Skeletal muscle cell (primary cell): ENCODE measurements around the gene ANO7.

Experiments
- DNase-seq: peaks from one replicate; pipeline ENCODE4 v3.0.0-alpha.2; 2010; ENCODE audit warnings: low read depth
- H3K4me3 ChIP-seq: 2 replicates; pipeline ENCODE4 v1.5.1; 2011; ENCODE audit warnings: low read depth, mild to moderate bottlenecking, control low read depth, low read length, moderate library complexity

Gene ANO7

DNA sequence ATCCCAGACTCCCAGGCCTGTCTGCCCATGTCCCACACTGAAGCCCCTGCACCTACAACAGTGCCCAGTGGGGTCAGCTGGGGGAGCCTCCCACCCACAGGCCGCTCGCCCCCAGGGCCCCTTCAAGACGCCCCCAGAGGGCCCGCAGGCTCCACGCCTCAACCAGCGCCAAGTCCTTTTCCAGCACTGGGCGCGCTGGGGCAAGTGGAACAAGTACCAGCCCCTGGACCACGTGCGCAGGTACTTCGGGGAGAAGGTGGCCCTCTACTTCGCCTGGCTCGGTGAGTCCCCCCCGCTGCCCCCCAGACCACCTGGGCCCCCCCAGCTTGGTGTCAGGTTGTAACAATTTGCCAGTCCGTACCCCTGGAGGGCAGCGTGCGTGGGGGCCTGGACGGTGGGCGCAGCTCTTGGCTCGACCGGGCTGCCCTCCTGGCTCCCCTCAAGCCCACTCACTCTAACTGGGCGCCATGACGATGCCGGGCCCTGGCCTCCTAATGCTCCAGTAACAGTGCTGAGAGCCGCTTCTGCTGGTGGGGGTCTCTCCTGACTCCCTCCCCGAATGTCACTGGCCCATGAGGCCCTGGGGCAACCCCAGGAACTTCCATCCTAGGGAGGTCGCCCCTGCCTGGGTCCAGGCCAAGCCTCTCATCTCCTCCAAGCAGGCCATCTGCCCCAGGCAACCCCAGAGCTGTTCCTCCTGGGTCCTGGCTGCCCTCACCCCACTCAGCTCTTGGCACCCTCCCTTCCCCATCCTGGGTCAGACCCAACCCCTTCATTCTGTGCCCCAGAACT lies 14.9 kb downstream of the ANO7 start:
- H3K4me3 ChIP-seq, result no peak overlapping the region
- DNase-seq, result no peak

DNA sequence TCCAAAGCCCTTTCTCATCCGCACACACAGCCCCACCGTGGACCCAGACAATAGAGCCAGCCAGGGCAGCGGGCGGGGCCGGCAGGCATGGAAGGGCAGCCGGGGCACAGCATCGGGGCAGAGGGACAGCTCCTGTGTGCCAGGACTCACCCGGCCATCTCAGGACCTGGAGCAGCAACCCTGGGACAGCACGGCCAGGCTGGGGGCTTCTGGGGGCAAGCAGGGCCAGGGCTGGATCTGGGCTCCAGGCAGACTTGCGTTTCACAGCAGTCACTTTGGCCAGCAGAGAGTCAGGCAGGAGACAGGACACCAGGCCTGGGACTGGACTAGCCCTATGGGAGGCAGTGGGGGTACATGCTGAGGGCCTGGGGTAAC lies 15.5 kb downstream of the ANO7 start:
- DNase-seq, result no peak

DNA sequence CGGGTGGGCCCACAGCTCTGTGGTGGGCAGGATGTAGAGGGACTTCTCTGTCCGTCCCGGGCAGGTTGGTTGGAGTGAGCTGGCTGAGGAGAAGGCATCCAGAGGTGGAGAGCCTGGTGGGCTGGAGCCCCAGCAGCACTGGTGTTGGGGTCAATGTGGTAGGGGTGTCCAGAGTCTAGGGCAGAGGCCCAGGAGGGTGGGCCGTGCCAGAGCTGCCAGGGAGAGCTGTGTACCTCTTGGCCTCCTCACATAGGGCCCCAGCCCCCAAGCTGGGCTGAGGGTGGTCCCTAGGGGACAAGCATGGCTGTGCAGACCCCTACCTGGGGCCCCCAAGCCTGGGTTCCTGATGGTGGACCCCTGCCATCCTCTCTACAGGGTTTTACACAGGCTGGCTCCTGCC lies 16.0 kb downstream of the ANO7 start:
- no peak overlapping the region for H3K4me3 ChIP-seq
- no peak for DNase-seq

More for the DNA sequence above, 15.5 kb downstream of the ANO7 start:
- no peak overlapping the region for H3K4me3 ChIP-seq

DNA sequence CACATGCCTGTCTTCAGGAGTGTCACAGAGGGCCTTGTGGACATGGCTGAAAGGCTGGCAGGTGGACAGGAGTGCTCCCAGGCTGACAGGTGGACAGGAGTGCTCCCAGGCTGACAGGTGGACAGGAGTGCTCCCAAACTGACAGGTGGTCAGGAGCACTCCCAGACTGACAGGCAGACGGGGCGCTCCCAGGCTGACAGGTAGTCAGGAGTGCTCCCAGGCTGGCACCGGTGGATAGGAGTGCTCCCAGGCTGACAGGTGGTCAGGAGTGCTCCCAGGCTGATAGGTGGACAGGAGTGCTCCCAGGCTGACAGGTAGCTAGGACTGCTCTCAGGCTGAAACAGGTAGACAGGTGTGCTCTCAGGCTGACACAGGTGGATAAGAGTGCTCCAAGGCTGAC lies 16.6 kb downstream of the ANO7 start:
- H3K4me3 ChIP-seq, result no peak overlapping the region
- DNase-seq, result no peak

DNA sequence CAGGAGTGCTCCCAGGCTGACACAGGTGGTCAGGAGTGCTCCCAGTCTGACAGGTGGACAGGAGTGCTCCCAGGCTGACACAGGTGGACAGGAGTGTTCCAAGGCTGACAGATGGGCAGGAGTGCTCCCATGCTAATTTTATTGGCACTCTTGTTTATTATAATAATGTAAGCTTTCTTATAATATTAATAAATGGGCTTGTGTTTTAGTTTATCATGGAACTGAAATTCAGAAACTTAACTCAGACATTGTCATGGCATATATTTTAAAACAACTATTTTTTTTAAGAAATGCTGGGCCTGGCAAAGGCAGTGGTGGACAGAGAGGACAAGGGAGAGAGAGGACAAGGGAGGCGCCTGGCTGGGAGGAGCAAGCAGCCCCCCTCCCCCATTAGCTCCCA lies 18.7 kb downstream of the ANO7 start:
- no peak for DNase-seq
- no peak overlapping the region for H3K4me3 ChIP-seq

DNA sequence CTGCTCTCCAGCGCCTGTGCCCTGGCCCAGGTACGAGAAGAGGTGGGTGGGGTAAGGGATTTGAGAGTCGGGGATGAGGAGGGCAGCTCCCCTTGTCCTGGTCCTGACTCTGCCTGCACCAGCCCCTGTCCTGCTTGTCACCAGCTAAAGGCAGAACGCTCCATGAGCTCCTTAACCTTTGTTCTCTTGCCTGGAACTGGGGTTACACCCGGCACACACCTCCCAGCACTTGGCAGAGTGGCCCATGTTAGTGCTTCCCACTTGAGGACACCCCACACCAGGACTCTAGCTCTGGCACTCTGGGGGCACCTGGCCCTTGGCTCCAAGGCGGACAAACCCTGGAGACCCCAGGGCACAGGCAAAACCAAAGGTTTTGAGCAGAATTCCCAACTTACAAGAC lies 19.2 kb downstream of the ANO7 start:
- no peak overlapping the region for H3K4me3 ChIP-seq
- DNase-seq, result no peak

DNA sequence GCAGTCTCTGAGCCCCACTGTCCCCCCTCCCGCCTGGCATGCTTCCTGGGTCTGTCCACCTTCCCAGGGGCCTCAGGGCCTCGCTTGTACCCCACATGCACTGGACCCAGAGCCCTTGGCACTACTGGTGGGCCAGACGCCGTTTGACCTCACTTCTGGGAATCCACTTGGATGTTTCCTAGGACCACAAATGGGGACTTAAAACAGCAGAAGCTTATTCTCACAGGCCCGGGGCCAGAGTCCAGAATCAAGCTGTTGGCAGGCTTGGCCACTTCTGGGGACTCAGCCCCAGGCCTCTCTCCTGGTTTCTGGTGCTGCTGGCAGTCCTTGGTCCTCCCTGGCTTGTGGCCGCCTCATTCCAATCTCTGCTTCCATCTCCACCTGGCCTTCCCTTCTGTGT lies 19.6 kb downstream of the ANO7 start:
- DNase-seq, result no peak
- H3K4me3 ChIP-seq, result no peak overlapping the region

DNA sequence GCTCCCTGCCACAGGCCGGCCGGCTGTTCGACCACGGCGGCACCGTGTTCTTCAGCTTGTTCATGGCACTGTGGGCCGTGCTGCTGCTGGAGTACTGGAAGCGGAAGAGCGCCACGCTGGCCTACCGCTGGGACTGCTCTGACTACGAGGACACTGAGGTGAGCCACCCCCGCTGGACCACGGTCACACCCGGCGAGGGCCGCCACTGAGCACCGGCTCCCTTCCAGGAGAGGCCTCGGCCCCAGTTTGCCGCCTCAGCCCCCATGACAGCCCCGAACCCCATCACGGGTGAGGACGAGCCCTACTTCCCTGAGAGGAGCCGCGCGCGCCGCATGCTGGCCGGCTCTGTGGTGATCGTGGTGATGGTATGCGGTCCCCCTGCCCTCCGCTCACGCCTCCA lies 20.8 kb downstream of the ANO7 start:
- H3K4me3 ChIP-seq, result no peak overlapping the region
- DNase-seq, result no peak

DNA sequence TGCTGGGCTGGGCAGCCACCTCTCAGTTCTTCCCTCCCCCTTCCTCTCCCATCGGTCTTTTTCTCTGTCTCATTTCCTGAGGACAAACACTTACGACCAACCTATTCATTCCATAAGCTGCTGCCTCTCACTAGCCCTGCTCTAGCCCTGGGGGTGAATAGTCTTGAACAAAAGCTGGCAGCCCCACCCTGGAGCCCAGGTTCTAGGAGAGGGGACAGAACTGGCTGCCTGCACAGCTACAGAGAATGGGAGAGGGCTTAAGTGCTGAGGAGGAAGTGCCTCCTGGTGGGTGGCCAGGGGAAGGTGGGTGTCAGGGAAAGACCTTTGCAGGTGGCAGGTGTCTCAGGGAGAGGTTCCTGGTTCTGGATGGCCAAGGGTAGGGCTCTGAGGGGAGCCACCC lies 22.8 kb downstream of the ANO7 start:
- no peak overlapping the region for H3K4me3 ChIP-seq
- DNase-seq, result no peak

DNA sequence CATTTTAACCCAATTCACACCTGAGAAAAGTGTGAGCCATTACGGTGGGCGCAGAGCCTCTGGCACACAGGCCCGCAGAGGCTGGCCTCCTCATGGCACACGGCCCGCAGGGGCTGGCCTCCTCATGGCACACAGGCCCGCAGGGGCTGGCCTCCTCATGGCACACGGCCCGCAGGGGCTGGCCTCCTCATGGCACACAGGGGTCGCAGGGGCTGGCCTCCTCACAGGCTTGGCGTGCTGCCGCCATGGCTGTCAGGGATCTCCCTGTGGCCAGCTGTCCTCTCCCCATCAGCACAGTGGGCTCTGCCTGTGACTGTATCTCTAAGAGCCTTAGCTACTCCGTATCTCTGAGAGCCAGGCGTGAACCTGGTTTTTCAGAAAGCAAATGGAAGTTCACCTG lies 24.6 kb downstream of the ANO7 start:
- no peak overlapping the region for H3K4me3 ChIP-seq
- no peak for DNase-seq

DNA sequence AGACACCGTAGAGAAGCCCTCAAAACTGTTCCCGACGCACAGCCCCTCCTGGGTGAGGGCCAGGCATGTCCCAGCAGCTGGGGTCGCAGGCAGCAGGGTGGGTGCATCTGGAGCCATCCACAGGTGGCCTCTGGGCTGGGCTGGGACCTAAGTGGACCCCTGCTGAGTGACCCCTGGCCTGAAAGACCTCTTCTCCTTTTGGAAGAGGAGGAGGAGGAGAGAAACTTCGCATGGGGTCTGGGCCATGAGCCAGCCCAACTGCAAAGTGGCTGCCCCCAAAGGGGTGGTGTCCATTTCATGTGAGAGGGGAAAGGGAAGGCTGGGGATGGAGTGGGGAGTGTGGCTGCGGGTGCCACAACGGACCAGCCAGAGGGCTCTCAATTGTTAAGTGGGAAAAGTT lies 25.1 kb downstream of the ANO7 start:
- no peak for DNase-seq
- H3K4me3 ChIP-seq, result no peak overlapping the region

DNA sequence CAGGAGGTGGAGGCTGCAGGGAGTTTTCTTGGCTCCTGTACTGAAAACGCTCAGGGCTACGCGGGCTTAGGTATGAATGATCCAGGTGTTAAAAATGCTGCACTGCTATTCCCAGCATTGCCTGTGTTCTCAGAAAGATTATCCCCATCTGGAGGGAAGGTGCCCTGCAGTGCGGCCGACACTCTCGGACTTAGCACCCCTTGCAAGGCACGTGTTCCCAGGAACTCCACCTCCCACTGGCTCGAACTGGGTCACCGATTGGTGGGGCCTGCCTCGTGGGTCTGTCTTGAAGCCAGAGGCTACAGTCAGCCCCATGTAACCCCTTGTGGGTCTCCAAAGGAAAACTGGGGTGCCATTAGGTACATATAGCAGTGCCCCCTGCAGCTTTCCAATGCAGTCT lies 25.7 kb downstream of the ANO7 start:
- H3K4me3 ChIP-seq, result no peak overlapping the region
- no peak for DNase-seq

DNA sequence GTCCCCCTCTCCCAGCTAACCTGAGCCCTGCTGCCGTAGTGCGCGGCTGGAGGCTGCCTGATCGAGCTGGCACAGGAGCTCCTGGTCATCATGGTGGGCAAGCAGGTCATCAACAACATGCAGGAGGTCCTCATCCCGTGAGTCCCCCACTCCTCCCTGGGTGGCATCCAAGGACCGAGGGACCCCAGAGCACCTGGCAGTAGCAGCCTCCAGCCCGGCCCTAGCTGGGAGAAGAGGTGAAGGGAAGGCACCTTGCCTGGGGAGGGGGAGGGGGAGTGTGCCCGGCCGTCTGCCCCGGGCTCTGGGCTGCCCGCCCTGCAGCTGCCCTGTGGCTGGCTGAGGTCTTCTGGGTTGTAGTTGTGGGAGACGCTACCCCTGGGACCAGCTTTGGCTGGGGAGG lies 26.3 kb downstream of the ANO7 start:
- no peak overlapping the region for H3K4me3 ChIP-seq
- DNase-seq, result no peak

DNA sequence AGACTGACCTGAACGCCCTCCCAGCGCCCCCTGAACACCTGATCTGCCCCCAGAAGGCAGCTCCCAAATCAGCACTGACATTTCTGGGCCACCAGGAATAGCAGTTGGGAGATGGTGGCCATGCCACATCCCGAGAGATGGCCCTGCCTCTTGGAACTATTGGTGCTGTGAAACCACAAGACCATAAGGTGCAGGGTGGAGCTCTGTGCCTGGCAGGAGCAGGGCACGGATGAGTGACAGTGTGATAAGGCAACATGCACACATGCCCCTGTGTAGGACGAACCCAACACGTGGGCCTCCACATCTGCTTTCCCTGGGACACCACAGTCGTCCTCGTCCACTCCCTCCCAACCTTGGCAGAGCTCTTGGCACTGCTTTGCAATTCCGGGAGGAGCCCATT lies 26.9 kb downstream of the ANO7 start:
- no peak for DNase-seq
- no peak overlapping the region for H3K4me3 ChIP-seq

DNA sequence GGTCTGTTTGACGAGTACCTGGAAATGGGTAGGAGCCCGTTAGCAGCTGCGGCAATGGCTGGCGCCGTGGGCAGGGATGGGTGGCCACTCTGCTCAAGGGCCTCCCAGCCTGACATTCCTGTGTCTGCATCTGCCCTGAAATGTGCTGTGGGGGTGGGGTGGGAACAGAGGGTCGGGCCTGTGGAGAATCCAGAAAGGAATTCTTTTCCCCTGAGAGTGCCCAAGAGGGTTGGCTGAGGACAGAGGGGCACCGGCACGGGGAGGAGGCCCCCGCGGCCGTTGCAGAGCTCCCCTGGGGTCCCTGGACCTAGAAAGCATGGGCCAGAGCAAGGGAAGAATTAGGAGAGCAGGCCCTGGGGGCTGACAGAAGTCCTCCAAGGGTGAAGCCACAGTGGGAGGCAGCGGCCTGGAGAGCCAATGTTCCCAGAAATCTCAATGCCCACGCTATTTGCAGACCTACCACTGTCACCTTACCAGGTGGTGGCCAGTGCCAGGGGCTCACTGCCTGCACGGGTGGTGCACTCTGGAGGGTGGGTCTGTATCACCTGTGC lies 27.8 kb downstream of the ANO7 start:
- DNase-seq, result no peak

DNA sequence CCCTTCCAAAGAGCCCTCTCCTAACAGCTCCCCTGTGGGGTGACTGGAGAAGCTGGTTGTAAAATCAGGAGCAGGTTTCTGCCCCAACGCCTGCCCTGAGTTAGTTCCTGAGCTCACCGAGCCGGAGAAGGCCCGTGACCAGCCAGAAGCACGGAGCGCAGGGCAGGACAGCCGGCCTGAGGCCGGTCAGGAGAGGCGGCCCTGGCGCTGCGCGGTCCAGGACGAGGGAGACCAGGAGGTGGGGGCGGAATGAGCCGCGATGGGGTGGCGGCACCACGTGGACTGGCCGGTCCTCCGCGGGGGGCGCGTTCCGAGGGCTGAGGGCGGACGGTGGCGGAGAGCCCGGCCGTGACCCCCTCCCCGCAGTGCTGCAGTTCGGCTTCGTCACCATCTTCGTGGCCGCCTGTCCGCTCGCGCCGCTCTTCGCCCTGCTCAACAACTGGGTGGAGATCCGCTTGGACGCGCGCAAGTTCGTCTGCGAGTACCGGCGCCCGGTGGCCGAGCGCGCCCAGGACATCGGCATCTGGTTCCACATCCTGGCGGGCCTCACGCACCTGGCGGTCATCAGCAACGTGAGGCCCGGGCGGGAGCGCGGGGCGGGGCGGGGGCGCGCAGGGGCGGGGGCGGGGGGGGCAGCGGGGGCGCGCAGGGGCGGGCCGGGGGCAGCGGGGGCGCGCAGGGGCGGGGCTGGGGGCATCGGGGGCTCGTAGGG lies 29.0 kb downstream of the ANO7 start:
- peak; percentile 40 for DNase-seq

More for the DNA sequence above, 27.8 kb downstream of the ANO7 start:
- H3K4me3 ChIP-seq, result no peak overlapping the region

DNA sequence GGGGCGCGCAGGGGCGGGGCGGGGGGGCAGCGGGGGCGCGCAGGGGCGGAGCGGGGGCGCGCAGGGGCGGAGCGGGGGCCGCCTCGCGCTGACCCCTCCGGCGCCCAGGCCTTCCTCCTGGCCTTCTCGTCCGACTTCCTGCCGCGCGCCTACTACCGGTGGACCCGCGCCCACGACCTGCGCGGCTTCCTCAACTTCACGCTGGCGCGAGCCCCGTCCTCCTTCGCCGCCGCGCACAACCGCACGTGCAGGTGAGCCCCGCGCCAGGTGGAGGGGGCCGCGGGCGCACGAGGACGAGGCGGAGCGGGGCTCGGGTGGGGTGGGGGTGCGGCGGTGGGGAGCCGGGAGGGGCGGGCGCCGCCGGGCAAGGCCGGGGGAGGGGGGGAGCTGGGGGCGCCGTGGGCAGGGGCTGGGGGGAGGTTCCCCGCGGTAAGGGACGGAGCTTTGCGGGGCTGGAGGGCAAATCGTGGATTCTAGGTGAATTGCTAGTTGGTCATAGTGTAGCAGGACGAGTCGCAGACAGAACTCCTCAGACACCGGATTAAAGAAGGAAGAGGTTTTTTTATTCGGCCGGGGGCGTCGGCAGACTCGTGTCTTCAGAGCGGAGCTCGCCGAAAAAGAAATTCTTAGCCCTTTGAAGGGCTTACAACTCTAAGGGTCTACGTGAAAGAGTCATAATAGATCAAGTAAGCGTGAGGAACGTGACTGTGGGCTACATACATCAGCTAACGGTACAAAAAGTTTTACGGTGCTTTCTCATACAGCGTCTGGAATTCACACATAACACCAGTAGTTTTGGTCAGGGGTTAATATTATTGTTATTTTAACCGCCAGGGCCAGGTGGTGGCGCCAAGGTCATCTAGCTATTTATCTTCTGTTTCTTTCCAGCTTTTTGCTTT lies 29.9 kb downstream of the ANO7 start:
- peak overlapping the region; percentile 59 for H3K4me3 ChIP-seq
- DNase-seq, result no peak

More for the DNA sequence above, 29.0 kb downstream of the ANO7 start:
- H3K4me3 ChIP-seq, result peak overlapping the region; percentile 42

DNA sequence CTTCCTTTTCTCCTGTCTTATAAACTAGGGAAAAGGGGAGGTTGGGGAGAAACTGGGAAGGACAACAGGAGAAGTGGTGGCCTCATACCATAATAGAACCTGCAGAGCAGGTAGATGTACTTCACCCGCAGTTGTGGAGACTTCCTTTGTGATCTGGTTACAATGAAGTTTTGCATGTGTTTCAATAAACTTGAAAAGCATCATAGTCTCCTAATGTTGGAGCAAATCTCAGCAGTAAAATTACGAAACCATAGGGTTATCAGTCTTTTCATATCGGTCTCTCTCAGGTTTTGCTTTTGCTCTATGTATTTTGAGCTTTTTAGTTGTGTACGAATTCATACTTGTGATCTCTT lies 30.5 kb downstream of the ANO7 start:
- DNase-seq, result no peak
- H3K4me3 ChIP-seq, result peak overlapping the region; percentile 59

DNA sequence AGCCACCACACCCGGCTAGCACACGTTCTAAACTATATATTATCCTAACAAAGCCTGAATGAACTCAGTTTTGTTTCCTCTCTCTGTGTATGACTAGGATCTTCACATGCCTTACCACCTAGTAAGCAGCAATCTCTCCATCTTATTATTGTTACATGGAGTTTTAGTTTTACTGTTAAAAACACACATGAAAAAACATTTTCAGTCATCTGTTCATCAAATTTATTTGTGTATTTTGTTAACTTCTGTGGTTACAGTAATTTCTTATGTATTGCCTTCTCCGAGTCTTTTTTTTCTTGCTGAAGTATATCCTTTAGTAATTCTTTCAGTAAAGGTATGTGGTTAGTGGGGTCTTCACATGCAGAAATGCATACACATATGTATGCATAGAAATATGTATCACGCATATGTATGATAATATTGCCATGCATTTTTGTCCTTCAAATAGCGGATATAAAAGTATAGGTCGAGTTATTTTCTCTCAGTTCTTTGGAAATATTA lies 31.4 kb downstream of the ANO7 start:
- no peak overlapping the region for H3K4me3 ChIP-seq
- DNase-seq, result no peak
